ENCODE results near the gene ODAD4. TPM values are rescaled to one million over a fixed set of nuclear protein-coding genes. Genes with fewer than 3 reads are reported as not detected.

The ODAD4 gene
- total RNA-seq, 2 donors from 2014 or later = 0.63 to 0.93 TPM

DNA sequence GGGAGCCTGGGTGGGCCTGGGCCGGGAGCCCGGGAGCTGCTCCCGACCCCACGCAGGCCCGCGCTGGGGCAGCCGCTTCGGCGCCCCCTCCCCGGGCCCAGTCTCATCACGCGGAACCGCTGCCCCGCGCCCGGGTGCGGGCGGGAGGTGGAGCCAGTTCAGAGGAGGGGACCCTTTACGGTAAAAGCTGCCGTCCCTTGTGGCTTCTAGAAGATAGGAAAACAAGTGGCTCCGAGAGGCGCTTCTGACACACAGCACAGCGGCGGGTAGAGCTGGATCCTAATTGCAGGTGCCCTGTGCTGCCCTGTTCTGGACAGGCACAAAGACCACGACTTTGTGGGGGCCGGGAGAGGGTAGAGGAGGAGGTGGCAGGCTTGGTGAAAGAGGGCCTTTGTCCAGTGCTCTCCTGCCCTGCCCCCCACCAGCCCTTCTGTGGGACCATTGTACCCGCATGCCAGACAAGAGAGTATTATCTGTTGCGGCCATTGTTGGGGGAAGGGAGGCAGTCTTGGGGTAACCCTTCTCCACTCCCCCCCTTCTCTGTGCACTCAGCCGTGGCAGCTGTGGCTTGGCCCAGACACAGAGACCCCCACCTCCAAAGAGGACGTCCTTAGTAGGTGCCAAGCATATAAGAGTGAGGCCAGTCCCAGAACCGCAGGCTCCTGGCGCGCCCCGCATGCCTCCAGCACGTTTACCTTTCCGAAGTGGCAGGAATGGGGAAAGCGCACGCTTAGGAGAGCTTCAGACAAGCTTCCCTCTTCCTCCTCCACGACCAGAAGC lies 36.9 kb downstream of the ODAD4 start:
- peak overlapping the region; percentile 75 for H3K4me3 Mint-ChIP-seq
- no peaks in the 10 kb centered on the region for H3K9me3 Mint-ChIP-seq
- H3K36me3 Mint-ChIP-seq (ENCODE audit: low read depth) = peaks cover 47% of the 10 kb centered on the region
- H3K27ac Mint-ChIP-seq = peak overlapping the region; percentile 80
- ATAC-seq (replicated peaks) = peak; percentile 10
- H3K27me3 Mint-ChIP-seq = no peaks in the 10 kb centered on the region
- peaks cover 13% of the 10 kb centered on the region for H3K4me1 Mint-ChIP-seq

DNA sequence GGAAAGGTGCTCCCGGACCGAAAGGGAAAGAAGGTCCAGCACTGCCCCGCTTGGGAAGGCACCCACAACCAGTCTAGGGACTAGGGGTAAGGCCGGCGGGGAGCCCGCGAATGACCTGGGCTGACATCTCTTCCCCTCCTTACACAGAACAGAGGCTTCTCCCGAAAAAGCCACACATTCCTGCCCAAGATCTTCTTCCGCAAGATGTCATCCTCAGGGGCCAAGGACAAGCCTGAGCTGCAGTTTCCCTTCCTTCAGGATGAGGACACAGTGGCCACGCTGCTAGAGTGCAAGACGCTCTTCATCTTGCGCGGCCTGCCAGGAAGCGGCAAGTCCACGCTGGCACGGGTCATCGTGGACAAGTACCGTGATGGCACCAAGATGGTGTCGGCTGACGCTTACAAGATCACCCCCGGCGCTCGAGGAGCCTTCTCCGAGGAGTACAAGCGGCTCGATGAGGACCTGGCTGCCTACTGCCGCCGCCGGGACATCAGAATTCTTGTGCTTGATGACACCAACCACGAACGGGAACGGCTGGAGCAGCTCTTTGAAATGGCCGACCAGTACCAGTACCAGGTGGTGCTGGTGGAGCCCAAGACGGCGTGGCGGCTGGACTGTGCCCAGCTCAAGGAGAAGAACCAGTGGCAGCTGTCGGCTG lies 37.6 kb downstream of the ODAD4 start:
- H3K9me3 Mint-ChIP-seq = no peaks in the 10 kb centered on the region
- H3K4me1 Mint-ChIP-seq = peaks cover 13% of the 10 kb centered on the region

DNA sequence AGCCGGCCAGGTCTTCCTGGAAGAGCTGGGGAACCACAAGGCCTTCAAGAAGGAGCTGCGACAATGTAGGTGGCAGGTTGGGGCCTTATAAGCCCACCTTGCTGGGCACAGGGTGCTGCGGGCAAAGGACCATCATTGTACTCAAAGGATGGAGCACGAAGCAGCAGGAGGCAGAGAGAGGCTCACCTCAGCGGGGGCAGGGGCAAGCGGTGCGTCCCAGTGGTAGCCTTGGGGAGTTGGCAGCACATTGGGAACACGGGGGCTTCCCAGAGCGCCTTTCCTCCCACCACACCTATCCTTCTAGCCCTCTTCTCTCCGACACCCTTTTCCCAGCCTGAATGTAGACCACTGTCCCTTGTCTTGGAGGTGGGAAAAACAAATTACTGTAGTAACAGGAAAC lies 38.3 kb downstream of the ODAD4 start:
- peaks cover 13% of the 10 kb centered on the region for H3K4me1 Mint-ChIP-seq
- ATAC-seq (replicated peaks) = no peak
- no peaks in the 10 kb centered on the region for H3K9me3 Mint-ChIP-seq
- peak overlapping the region; percentile 75 for H3K4me3 Mint-ChIP-seq
- peak overlapping the region; percentile 80 for H3K27ac Mint-ChIP-seq
- H3K36me3 Mint-ChIP-seq (ENCODE audit: low read depth) = peaks cover 60% of the 10 kb centered on the region
- no peaks in the 10 kb centered on the region for H3K27me3 Mint-ChIP-seq

More for the DNA sequence above, 37.6 kb downstream of the ODAD4 start:
- peaks cover 54% of the 10 kb centered on the region for H3K36me3 Mint-ChIP-seq (ENCODE audit: low read depth)
- peak overlapping the region; percentile 75 for H3K4me3 Mint-ChIP-seq
- no peaks in the 10 kb centered on the region for H3K27me3 Mint-ChIP-seq
- ATAC-seq (replicated peaks) = no peak
- H3K27ac Mint-ChIP-seq = peak overlapping the region; percentile 80

DNA sequence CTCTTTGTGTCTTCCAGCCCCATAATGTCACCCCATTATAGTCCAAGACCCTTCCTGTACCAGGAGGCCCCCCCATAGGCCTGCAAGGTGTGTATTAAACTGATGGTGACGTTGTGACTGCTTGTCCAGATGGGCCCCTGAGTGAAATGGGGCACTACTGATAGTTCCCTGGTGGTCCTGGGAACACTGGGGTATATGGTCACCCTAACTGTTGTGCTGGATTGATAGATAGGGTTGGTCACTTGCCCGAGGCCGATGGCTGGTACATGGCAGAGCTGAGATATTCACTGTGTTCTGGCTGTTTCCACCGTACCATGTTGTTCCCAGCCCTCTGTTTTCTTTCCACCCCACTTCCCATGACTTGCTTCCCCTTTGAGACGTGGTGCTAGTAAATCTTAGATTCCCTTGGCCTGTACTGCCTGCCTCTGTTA lies 40.5 kb downstream of the ODAD4 start:
- peaks cover 4% of the 10 kb centered on the region for H3K4me1 Mint-ChIP-seq
- H3K4me3 Mint-ChIP-seq = no peak overlapping the region
- H3K36me3 Mint-ChIP-seq (ENCODE audit: low read depth) = peaks cover 82% of the 10 kb centered on the region
- H3K27me3 Mint-ChIP-seq = no peaks in the 10 kb centered on the region
- H3K9me3 Mint-ChIP-seq = no peaks in the 10 kb centered on the region
- H3K27ac Mint-ChIP-seq = peak overlapping the region; percentile 9
- ATAC-seq (replicated peaks) = no peak

DNA sequence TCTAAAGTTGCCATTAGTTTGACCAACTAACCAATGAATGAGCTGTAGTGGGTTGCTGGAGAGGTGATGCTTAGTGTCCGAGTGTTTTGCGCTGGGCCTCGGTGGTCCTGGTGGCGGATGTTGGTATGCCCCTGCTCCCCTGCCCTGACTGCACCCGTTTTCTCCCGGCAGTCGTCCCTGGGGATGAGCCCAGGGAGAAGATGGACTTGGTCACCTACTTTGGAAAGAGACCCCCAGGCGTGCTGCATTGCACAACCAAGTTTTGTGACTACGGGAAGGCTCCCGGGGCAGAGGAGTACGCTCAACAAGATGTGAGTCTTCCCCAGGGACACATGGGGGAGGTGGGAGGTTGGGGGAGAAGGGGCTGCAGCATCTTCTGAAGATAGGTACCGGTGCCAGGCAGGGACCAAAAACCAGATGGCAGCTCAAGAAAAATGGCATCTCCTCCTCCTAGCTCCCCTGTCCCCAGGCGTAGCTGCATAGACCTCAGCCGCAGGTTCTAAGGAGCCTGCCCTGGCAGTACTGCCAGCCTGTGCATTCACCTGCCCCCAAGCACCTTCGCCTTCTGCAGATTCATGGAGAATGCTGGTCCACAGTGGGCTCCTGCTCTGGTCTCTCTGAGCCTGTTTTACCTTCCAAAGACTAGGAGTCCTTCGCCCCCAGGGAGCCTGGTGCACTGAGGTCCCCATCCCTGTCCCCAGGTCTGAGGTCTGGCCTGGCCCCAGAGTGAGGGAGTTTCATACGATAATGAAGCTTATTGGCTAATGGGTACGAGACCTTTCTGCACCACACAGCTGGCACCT lies 41.5 kb downstream of the ODAD4 start:
- Mint-ChIP-seq H3K27ac (no peak overlapping the region), H3K36me3 (ENCODE audit: low read depth) (peaks cover 93% of the 10 kb centered on the region), H3K9me3 (no peaks in the 10 kb centered on the region), H3K4me1 (peaks cover 4% of the 10 kb centered on the region), H3K27me3 (no peaks in the 10 kb centered on the region), H3K4me3 (no peak overlapping the region)
- no peak for ATAC-seq (replicated peaks)

DNA sequence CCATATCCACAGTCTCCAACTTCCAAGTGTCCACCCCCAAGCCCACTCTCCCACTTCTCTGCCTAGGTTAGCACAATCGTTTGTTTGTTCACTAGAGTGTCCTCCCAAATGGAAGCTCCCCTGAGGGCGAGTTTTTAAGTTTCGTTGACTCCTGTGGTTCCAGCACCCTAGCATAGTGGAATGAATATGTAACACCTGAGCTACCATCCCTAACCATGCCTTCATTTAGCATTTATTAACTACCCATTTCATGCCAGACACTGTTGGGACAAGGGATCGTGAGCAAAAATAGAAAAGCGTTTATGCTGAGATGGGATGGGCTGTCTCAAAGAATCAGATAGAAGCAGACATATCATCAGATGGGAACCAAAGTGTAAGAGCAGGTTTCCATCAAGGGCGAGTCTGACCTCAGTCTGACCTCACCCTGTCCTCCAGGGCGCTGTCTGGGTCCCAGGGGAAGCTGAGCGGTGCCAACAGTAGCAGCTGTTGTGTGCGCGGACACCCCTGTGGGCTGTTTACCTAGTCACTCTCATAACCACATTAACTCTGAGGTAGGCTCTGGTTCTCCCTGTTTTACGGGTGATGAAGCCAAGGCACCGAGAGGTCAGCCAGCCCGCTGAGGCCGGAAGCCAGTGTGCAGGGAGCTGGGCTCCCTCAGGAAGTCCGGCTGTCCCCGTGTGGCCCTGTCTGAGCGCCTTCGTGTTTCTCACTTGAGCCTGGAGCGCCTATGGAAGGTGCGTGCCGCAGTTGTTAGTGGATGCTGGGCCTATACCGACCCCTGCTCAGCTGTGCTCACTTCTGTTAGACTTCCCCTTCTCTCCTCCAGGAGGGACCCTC lies 42.4 kb downstream of the ODAD4 start:
- ATAC-seq (replicated peaks) = no peak
- H3K4me3 Mint-ChIP-seq = no peak overlapping the region
- H3K4me1 Mint-ChIP-seq = peaks cover 4% of the 10 kb centered on the region
- H3K36me3 Mint-ChIP-seq (ENCODE audit: low read depth) = peaks cover 95% of the 10 kb centered on the region
- H3K9me3 Mint-ChIP-seq = no peaks in the 10 kb centered on the region
- H3K27me3 Mint-ChIP-seq = no peaks in the 10 kb centered on the region
- H3K27ac Mint-ChIP-seq = no peak overlapping the region

DNA sequence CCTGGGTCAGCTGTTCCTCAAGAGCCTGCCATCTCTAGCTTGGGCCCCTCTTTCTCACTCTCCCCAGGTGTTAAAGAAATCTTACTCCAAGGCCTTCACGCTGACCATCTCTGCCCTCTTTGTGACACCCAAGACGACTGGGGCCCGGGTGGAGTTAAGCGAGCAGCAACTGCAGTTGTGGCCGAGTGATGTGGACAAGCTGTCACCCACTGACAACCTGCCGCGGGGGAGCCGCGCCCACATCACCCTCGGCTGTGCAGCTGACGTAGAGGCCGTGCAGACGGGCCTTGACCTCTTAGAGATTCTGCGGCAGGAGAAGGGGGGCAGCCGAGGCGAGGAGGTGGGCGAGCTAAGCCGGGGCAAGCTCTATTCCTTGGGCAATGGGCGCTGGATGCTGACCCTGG lies 43.0 kb downstream of the ODAD4 start:
- H3K27ac Mint-ChIP-seq = no peak overlapping the region
- H3K27me3 Mint-ChIP-seq = no peaks in the 10 kb centered on the region
- H3K36me3 Mint-ChIP-seq (ENCODE audit: low read depth) = peaks cover 95% of the 10 kb centered on the region
- no peak overlapping the region for H3K4me3 Mint-ChIP-seq
- H3K9me3 Mint-ChIP-seq = no peaks in the 10 kb centered on the region
- no peak for ATAC-seq (replicated peaks)
- H3K4me1 Mint-ChIP-seq = no peaks in the 10 kb centered on the region

DNA sequence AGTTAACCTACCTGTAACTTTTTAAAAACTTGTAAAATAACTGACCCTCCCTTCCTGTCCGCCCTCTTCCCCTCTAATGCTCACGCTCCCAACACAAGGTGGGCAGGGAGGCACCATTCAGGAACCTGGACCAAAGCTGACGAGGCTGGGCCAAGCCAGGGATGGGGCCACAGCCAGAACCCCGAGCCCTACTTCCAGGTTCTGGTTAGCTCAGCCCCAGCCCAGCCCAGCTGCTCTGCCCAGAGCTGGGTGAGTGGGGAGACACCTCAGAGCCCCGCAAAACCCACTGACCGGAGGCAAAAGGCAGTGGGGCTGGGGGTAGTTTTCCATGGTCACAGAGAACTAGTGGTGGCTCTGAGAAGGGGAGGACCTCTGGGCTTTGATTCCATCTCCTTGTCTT lies 43.6 kb downstream of the ODAD4 start:
- Mint-ChIP-seq H3K4me1 (no peaks in the 10 kb centered on the region), H3K9me3 (no peaks in the 10 kb centered on the region), H3K36me3 (ENCODE audit: low read depth) (peaks cover 96% of the 10 kb centered on the region), H3K27ac (no peak overlapping the region), H3K27me3 (no peaks in the 10 kb centered on the region), H3K4me3 (no peak overlapping the region)
- no peak for ATAC-seq (replicated peaks)

DNA sequence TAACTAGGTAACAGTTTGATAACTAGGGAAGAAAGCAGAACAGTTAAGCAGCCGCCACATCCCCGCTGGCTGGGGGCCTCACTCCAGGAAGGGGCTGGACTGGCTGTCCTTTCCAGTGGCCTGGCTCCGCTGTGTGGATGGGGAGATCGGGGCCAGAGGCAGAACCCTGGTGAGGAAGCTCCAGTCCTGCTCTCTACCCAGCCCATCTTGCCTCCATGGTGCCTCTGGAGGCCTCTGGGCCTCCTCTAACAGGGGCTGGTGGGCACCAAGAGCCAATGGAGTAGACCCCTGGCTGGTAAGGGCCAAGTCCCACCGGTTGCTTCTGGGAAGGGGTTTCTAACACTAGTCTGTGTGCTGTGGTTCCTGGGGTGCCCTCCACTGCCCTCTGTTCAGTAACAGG lies 44.2 kb downstream of the ODAD4 start:
- no peaks in the 10 kb centered on the region for H3K27me3 Mint-ChIP-seq
- no peaks in the 10 kb centered on the region for H3K9me3 Mint-ChIP-seq
- no peak for ATAC-seq (replicated peaks)
- H3K27ac Mint-ChIP-seq = no peak overlapping the region
- no peaks in the 10 kb centered on the region for H3K4me1 Mint-ChIP-seq
- H3K4me3 Mint-ChIP-seq = no peak overlapping the region
- H3K36me3 Mint-ChIP-seq (ENCODE audit: low read depth) = peaks cover 92% of the 10 kb centered on the region

DNA sequence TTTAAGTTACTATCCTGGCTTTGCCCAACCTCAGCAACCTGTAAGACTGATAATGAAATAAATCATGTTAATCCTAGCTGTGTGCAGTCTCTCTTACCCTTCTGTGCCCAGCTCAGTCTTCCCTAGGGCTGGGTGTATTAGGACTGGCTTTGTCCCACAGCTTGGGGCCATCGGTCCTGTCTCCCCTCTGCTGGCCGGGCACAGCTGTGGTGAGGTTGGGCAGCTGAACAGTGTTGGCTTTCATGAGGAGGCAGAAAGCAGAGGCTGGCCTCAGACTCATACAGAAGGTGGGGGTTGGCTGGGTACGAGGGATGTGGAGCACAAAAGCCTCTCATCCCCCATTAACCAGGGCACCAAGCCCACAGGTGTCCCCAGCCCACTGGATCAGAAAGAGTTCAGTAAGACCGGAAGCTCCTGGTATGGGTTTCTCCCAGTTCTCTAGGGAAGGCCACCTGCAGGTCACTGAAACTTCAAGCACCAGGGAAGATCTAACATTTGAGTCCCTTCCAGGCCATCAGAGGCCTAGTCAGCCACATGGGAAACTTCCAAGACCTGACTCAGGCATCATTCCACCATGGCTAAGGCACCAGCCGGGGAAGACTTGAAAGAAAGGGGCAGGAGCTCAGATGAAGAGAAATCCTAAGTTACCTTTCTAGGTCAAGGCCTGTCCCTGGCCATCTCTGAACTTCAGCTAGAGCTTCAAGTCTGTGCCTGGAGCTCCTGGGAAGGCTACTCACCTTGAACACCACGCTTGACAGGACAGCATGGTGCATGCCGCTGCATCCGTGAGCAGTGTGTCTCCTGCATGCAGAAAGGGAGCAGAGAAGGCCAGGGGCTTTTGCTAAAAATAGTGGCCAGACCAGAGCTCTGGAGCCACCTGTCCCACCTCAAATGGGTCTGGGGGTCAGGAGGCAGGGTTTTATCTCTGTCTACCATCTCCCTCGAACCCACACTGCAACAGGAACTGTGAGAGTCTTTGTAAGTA lies 45.0 kb downstream of the ODAD4 start:
- no peaks in the 10 kb centered on the region for H3K27me3 Mint-ChIP-seq
- peaks cover 92% of the 10 kb centered on the region for H3K36me3 Mint-ChIP-seq (ENCODE audit: low read depth)
- peak overlapping the region; percentile 52 for H3K27ac Mint-ChIP-seq
- no peaks in the 10 kb centered on the region for H3K4me1 Mint-ChIP-seq
- H3K9me3 Mint-ChIP-seq = no peaks in the 10 kb centered on the region
- ATAC-seq (replicated peaks) = no peak
- H3K4me3 Mint-ChIP-seq = no peak overlapping the region

DNA sequence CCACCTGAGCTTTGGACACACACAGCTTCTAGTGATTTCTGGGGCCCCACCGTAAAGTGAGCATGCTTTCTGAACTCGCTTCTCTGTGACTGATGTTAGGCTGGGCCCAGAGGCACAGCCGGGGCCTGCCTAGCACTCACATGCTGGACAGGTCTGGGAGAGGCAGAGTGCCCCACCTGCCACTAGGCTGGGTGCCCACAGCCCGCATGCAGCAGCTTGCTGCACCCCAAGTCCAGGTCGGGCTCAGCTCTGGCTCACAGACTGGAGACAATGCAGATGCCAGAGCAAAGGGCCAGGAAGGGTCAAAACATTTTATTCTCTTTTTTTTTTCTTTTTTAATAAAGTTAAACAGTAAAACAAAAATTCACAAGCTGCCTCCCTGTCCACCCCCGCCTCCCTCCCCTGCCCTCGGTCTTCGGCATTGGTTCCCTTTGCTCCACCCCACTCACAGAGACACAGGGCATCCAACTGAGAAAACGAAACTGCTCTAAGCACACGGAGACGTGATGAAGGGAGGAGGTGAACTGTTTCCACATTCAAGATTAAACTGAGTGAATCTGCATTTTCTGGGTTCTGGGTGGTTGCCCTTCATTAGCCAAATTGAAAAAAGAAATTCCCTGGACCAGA lies 45.8 kb downstream of the ODAD4 start:
- H3K9me3 Mint-ChIP-seq = no peaks in the 10 kb centered on the region
- H3K36me3 Mint-ChIP-seq (ENCODE audit: low read depth) = peaks cover 92% of the 10 kb centered on the region
- H3K27me3 Mint-ChIP-seq = no peaks in the 10 kb centered on the region
- no peak overlapping the region for H3K4me3 Mint-ChIP-seq
- no peaks in the 10 kb centered on the region for H3K4me1 Mint-ChIP-seq
- peak overlapping the region; percentile 51 for H3K27ac Mint-ChIP-seq
- ATAC-seq (replicated peaks) = no peak

DNA sequence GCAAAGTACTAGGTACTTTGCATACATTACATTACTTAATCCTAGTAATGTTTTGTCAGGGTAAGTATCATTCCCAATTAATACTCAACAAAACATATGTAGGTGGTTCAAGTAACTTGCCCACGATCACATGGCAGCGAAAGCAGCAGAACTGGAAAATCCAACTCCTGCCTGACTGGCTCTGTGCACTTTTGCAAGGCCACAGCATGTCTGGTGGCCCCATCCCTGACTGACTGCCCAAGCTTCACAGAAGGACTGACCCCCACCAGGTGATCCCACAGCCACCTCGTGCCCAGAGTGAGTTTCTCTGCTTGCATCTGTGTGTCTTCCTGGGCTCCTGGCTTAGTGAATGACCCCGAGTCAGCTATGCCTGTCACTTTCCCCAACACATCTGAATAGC lies 47.6 kb downstream of the ODAD4 start:
- peak overlapping the region; percentile 68 for H3K27ac Mint-ChIP-seq

More for the DNA sequence above, 47.6 kb downstream of the ODAD4 start:
- H3K27me3 Mint-ChIP-seq = no peaks in the 10 kb centered on the region
- no peaks in the 10 kb centered on the region for H3K9me3 Mint-ChIP-seq
- no peaks in the 10 kb centered on the region for H3K4me1 Mint-ChIP-seq
- no peak overlapping the region for H3K4me3 Mint-ChIP-seq
- no peak for ATAC-seq (replicated peaks)
- peaks cover 95% of the 10 kb centered on the region for H3K36me3 Mint-ChIP-seq (ENCODE audit: low read depth)
